Dermis blood vessel endothelial cell (primary cell): ENCODE results near the gene HS6ST3. TPM values are rescaled to one million over a fixed set of nuclear protein-coding genes. Genes with fewer than 3 reads are reported as not detected.
"Not testable (repeated sequence)": the region's sequence is repeated elsewhere in the genome, so short reads cannot be mapped to it uniquely, and the experiment has no call there.

Experiments
- DNase-seq: peaks from one replicate; pipeline ENCODE4 v3.0.0; 2010
- total RNA-seq: library from RNA; depleted of rRNA; stranded (reverse); fragments of >200 nt; gene quantifications from 2 replicates; pipeline ENCODE4 v1.2.3, GENCODE V29; 2014

The HS6ST3 gene
- total RNA-seq, 1 donor from 2014 or later, result not detected

- no peak for DNase-seq
Observed at GRCh38 chr13:96454466-96454865, 364.6 kb downstream of the HS6ST3 start.

GRCh38 chr13:96460609-96461008 lies 370.7 kb downstream of the HS6ST3 start:
- DNase-seq, result no peak

GRCh38 chr13:96473526-96474180 lies 383.7 kb downstream of the HS6ST3 start:
- DNase-seq, result no peak

GRCh38 chr13:96474181-96474557 lies 384.3 kb downstream of the HS6ST3 start:
- no peak for DNase-seq

- DNase-seq, result no peak
Observed at GRCh38 chr13:96475103-96475502, 385.2 kb downstream of the HS6ST3 start.

GRCh38 chr13:96481482-96481881 lies 391.6 kb downstream of the HS6ST3 start:
- DNase-seq, result no peak

- no peak for DNase-seq
Observed at GRCh38 chr13:96490496-96490989, 400.6 kb downstream of the HS6ST3 start.

GRCh38 chr13:96491103-96491502 lies 401.2 kb downstream of the HS6ST3 start:
- DNase-seq, result no peak

GRCh38 chr13:96492766-96493165 lies 402.9 kb downstream of the HS6ST3 start:
- no peak for DNase-seq

GRCh38 chr13:96499656-96500055 lies 409.7 kb downstream of the HS6ST3 start:
- no peak for DNase-seq

GRCh38 chr13:96500953-96501352 lies 411.0 kb downstream of the HS6ST3 start:
- DNase-seq, result no peak

- DNase-seq, result no peak
Observed at GRCh38 chr13:96503481-96503880, 413.6 kb downstream of the HS6ST3 start.

- no peak for DNase-seq
Observed at GRCh38 chr13:96511587-96511986, 421.7 kb downstream of the HS6ST3 start.

GRCh38 chr13:96519380-96519779 lies 429.5 kb downstream of the HS6ST3 start:
- DNase-seq, result no peak

GRCh38 chr13:96524398-96525020 lies 434.6 kb downstream of the HS6ST3 start:
- DNase-seq, result not testable (repeated sequence)

- DNase-seq, result no peak
Observed at GRCh38 chr13:96525715-96526114, 435.8 kb downstream of the HS6ST3 start.

- DNase-seq, result no peak
Observed at GRCh38 chr13:96527497-96527896, 437.6 kb downstream of the HS6ST3 start.

GRCh38 chr13:96532804-96533203 lies 442.9 kb downstream of the HS6ST3 start:
- no peak for DNase-seq

- DNase-seq, result no peak
Observed at GRCh38 chr13:96533408-96533807, 443.5 kb downstream of the HS6ST3 start.

GRCh38 chr13:96539791-96540190 lies 449.9 kb downstream of the HS6ST3 start:
- no peak for DNase-seq

- no peak for DNase-seq
Observed at GRCh38 chr13:96540670-96541069, 450.8 kb downstream of the HS6ST3 start.

- DNase-seq, result no peak
Observed at GRCh38 chr13:96542986-96543385, 453.1 kb downstream of the HS6ST3 start.

- no peak for DNase-seq
Observed at GRCh38 chr13:96544957-96545356, 455.1 kb downstream of the HS6ST3 start.

GRCh38 chr13:96546463-96546862 lies 456.6 kb downstream of the HS6ST3 start:
- DNase-seq, result no peak

- DNase-seq, result no peak
Observed at GRCh38 chr13:96551546-96551945, 461.6 kb downstream of the HS6ST3 start.
